Panc1 (cell line): Measurements from ENCODE around the gene MAST1.

Source experiments
- CTCF ChIP-seq: fragments of 450-650 bp; IDR thresholded peaks from 2 replicates; pipeline ENCODE4 v1.5.1; 2017; ENCODE audit warnings: mild to moderate bottlenecking
- POLR2AphosphoS5 ChIP-seq: IDR thresholded peaks from 2 replicates; pipeline ENCODE4 v1.6.1; 2012; ENCODE audit warnings: mild to moderate bottlenecking, low read depth, low read length, moderate library complexity

GRCh38 chr19:12918253-12918652 is 79.9 kb downstream of the MAST1 start:
- TF ChIP-seq CTCF (no peak), POLR2AphosphoS5 (no peak)
